Measurements from ENCODE around the gene STX1A. TPM values are rescaled to one million over a fixed set of nuclear protein-coding genes. Genes with fewer than 3 reads are reported as not detected.
A peak's percentile ranks its signal among the peaks of the same experiment; 100 is the strongest.
"Not testable (repeated sequence)": the region's sequence is repeated elsewhere in the genome, so short reads cannot be mapped to it uniquely, and the experiment has no call there.

Gene STX1A
- total RNA-seq, 1 experiment from 2014 or later, result 2.5 TPM

DNA sequence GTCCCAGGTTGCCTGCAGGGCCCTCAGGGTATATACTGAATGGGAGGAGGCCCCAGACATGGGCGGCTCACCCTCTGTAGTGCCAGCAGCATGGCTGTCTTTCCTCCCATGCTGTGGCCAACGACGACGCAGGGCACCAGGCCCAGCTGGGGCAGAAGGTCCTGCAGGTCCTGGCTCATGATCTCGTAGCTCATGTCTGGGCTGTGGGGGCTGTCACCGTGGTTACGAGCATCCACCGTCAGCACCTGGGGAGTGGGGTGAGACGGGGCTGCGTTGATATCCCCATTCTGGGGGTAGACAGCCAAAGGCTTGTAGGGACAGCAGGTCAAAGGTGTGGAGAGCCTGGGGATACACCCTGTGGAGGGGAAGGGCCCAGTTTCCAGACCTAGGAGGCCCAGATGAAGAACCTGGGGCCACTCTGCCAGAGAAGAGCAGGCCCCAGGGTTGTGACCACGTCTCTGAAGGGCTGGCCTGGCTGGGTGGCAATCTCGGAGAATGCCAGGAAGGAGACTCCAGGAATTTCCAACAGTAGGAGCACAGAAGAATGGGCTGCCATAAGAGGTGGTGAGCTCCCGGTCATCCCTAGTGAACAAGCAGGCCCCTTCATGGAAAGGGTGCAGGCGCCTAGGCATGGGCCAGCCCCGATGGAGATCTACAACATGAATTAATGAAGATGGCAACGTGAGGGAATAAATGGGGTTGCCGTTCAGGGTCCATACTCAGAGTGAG, 18.2 kb upstream of the STX1A start:
- DNase-seq (ENCODE audit: low spot score), result no peak
- in situ Hi-C loops (cut with HindIII; ENCODE audit: low sequenced_read_pairs), result no loop called here

DNA sequence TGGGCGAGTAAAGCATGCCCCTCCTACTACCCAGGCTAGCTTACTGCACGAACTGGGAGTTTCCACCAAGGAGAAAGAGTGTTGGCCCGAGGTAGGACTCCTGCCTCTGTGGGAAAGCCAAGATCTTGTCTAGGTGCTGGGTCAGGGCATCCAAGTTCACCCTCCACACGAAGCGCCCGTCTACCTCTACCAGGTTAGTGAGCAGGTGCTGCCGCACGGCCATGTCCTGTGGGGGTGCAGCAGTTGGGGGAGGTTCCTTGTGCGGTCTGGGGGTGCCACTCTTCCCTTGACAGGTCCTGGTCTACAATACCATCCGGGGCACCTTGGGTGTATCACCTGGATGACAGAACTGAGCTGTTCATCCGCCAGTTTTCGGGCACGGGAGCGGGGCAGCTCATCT, 17.4 kb upstream of the STX1A start:
- no peak for DNase-seq (ENCODE audit: low spot score)
- in situ Hi-C loops (cut with HindIII; ENCODE audit: low sequenced_read_pairs), result no loop called here

GRCh38 chr7:73735528-73735905, 16.0 kb upstream of the STX1A start:
- in situ Hi-C loops (cut with HindIII; ENCODE audit: low sequenced_read_pairs), result no loop called here

DNA sequence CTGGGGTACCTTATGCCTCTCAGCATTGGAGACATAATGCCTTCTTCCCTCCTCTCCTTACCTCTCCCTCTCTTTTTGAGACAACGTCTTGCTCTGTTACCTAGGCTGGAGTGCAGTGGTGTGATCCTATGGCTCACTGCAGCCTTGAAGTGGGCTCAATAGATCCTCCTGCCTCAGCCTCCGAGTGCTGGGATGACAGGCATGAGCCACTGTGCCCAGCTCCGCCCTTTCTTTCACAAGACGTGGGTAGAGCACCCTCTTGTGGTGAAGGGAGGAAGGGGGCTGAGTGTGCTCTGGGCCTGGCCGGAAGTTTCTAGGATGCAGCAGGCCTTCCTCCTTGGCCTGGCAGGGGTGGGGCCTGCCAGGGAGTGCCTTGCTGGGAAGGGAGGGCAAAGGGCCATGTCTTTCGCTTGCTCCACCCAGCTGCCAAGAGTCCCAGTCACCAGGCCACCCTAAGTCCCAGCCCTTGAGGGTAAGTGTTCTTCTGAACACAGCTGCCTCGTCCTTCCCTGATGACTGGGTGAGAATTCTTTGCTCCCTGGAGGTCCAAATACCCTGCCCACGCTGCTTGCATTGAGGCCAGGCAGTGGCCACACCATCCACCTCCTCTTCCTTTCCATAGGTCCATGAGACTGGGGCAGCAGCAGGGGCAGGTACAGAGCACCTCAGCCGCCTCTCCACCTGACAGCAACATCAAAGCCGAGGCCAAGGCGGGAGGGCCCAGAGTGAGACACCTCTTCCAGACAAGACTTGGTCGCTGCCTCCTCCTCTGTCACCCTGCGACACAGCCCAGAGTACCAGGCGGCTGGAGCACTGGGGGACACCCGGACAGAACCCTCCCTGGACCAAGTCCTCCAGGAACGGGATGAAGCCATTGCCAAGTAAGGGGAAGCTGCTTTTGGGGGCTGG, 15.4 kb upstream of the STX1A start:
- peak; percentile 64 for DNase-seq (ENCODE audit: low spot score)
- in situ Hi-C loops (cut with HindIII; ENCODE audit: low sequenced_read_pairs), result no loop called here

More at GRCh38 chr7:73735528-73735905, 16.0 kb upstream of the STX1A start:
- DNase-seq (ENCODE audit: low spot score), result no peak

DNA sequence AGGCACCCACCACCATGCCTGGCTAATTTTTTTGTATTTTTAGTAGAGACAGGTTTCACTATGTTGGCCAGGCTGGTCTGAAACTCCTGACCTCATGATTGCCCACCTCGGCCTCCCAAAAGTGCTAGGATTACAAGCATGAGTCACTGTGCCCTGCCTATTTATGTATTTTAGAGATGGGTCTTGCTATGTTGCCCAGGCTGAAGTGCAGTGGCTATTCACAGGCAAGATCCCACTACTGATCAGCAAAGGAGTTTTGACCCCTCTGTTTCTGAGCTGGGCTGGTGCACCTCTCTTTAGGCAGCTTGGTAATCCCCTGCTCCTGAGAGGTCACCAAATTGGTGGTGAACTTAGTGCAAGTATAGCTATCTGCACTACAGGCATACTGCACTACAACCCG, 12.9 kb upstream of the STX1A start:
- DNase-seq (ENCODE audit: low spot score), result no peak
- in situ Hi-C loops (cut with HindIII; ENCODE audit: low sequenced_read_pairs), result no loop called here

- DNase-seq (ENCODE audit: low spot score), result no peak
- in situ Hi-C loops (cut with HindIII; ENCODE audit: low sequenced_read_pairs), result no loop called here
Observed at GRCh38 chr7:73730485-73730884, 11.0 kb upstream of the STX1A start.

DNA sequence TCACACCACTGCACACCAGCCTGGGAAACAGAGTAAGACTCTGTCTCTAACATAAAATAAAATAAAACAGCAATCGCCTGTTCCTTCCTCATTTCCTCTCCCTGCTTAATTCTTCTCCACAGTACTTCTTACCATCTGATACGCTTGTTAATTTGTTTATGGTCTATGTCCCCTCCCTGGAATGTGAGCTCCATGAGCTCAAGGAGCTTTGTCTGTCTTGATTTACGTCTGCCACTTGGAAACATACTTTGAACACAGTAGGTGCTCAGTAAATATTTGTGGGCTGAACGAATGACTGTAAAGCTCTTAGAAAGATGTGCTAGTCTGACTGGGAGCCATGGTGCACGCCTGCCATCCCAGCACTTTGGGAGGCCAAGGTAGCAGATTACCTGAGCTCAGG, 9.1 kb upstream of the STX1A start:
- no peak for DNase-seq (ENCODE audit: low spot score)
- in situ Hi-C loops (cut with HindIII; ENCODE audit: low sequenced_read_pairs), result no loop called here

DNA sequence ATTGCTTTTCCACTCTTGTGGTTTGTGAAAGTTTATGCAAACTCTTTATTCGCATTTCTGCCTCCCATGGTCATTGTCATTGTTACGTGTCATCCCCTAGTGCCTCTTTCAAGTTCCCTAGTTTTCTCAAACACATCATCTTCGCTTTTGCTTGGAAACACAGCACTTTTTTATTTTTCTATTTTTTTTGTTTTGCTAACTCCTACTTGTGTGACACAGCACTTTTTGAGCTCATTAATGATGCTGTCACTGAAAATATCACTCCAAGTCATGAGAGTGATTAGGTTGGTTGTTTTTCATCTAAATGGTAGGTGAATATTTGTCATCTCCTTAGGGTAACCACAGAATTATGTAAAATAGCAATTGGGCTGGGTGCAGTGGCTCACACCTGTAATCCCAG, 8.5 kb upstream of the STX1A start:
- no peak for DNase-seq (ENCODE audit: low spot score)

GRCh38 chr7:73726083-73726466, 6.6 kb upstream of the STX1A start:
- in situ Hi-C loops (cut with HindIII; ENCODE audit: low sequenced_read_pairs), result no loop called here
- DNase-seq (ENCODE audit: low spot score), result no peak

More for the DNA sequence above, 8.5 kb upstream of the STX1A start:
- in situ Hi-C loops (cut with HindIII; ENCODE audit: low sequenced_read_pairs), result no loop called here

DNA sequence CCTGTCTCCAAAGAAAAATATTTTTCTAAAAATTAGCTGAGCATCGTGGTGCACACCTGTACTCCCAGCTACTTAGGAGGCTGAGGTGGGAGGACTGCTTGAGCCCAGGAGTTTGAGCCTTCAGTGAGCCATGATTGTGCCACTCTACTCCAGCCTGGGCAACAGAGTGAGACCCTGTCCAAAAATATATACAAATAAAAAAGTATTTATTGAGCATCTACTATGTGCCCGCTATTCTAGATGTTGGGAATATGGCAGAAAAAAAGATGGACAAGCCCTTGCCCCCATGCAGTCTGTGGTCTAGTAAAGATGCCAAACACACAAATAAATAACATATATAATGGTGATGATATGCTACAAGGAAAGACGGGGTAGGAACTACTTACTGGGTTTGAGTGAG, 4.3 kb upstream of the STX1A start:
- DNase-seq (ENCODE audit: low spot score), result no peak
- in situ Hi-C loops (cut with HindIII; ENCODE audit: low sequenced_read_pairs), result no loop called here

GRCh38 chr7:73722785-73723184, 3.3 kb upstream of the STX1A start:
- in situ Hi-C loops (cut with HindIII; ENCODE audit: low sequenced_read_pairs), result no loop called here
- no peak for DNase-seq (ENCODE audit: low spot score)

GRCh38 chr7:73722182-73722581, 2.7 kb upstream of the STX1A start:
- in situ Hi-C loops (cut with HindIII; ENCODE audit: low sequenced_read_pairs), result not testable (repeated sequence)

DNA sequence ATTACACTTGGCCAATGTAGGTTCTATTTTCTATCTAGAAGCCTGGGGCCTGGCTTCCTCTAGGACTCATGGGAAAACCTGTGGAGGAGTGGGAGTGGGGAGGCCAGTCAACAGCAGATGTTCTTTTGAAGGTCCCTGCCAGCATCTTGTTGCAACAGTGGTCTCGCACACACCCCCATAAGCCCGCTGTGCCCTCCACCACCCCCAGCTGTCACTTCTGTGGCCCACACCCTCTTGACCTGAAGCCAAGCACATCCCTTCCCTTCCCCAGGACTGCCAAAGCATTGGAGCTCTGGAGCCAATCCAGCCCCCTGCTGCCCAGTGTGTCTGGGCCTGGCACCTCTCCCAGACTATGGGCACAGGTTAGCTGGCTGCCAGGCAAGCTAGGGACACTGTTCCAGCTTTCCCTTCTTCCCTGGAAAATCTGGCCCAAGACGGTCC, 1.9 kb upstream of the STX1A start:
- in situ Hi-C loops (cut with HindIII; ENCODE audit: low sequenced_read_pairs), result no loop called here
- peak; percentile 97 for DNase-seq (ENCODE audit: low spot score)

More at GRCh38 chr7:73722182-73722581, 2.7 kb upstream of the STX1A start:
- not testable (repeated sequence) for DNase-seq (ENCODE audit: low spot score)

DNA sequence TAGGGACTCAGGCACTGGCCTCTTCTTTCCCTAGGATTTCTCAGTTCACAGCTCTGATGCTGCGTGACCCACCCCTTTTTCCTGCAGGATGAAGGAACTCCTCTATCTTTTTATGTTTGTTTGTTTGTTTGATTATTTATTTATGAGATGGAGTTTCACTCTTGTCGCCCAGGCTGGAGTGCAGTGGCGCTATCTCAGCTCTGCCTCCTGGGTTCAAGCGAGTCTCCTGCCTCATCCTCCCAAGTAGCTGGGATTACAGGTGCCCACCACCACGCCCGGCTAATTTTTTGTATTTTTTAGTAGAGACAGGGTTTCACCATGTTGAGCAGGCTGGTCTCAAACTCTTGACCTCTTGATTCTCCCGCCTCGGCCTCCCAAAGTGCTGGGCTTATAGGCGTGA, 974 bp upstream of the STX1A start:
- DNase-seq (ENCODE audit: low spot score); in situ Hi-C loops (cut with HindIII; ENCODE audit: low sequenced_read_pairs): not testable (repeated sequence)

DNA sequence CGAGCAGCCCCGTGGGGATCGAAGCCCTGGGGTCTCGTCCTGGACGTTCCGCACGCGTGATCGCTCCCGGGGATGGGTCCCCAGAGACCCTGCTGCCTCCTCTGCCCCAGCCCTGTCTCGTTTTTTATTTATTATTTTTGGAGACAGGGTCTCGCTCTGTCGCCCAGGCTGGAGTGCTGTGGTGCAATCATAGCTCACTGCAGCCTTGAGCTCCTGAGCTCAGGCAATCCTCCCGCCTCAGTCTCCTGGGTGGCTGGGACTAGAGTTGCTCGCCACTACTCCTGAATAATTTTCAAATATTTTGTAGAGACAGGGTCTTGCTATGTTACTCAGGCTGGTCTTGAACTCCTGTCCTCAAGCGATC, 319 bp upstream of the STX1A start:
- in situ Hi-C loops (cut with HindIII; ENCODE audit: low sequenced_read_pairs), result no loop called here
- DNase-seq (ENCODE audit: low spot score), result no peak

DNA sequence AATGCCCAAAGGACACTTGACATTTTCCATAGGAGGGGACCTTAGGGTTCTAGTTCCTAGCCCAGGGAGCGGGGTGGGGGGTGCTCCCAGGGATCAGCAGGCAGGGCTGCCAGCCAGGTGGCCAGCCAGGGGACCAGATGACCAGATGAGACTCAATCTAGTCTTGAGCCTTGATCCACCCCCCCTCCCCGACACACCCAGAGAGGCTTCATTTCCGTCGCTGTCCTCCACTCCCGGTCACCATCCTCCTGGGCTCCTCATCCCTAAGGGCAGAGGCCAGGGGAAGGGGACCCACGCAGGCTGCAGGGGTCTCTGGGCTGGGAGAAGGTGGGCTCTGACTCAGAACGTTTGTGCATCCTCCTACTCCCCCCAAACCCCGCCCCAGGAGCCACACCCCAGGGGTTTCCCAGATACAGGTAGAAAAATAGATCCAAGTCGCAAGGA, 1.0 kb downstream of the STX1A start:
- DNase-seq (ENCODE audit: low spot score), result no peak
- in situ Hi-C loops (cut with HindIII; ENCODE audit: low sequenced_read_pairs), result no loop called here

DNA sequence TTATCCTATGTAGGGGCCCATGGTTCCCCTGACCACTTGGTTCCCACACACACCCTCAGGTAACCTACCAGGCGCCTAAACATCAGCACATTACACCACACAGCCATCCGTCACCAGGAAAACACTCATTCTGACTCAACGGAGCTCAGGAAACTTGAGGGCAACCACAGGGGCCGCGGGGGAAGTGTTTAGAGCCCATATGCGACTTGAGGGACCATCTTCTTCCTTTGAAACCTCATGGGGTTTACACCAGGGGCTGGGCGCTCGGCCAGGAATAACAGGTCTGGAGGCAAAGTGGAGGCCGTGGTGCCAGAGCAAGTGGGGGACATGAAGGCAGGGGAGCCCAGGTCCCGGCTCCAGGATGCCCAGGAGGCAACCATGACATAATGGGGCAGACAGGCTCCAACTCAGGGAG, 1.5 kb downstream of the STX1A start:
- in situ Hi-C loops (cut with HindIII; ENCODE audit: low sequenced_read_pairs), result no loop called here
- no peak for DNase-seq (ENCODE audit: low spot score)

- in situ Hi-C loops (cut with HindIII; ENCODE audit: low sequenced_read_pairs), result no loop called here
Observed at GRCh38 chr7:73717025-73717807, 2.3 kb downstream of the STX1A start.

GRCh38 chr7:73716318-73716890, 3.1 kb downstream of the STX1A start:
- DNase-seq (ENCODE audit: low spot score), result no peak

More at GRCh38 chr7:73717025-73717807, 2.3 kb downstream of the STX1A start:
- DNase-seq (ENCODE audit: low spot score), result no peak

More at GRCh38 chr7:73716318-73716890, 3.1 kb downstream of the STX1A start:
- in situ Hi-C loops (cut with HindIII; ENCODE audit: low sequenced_read_pairs), result no loop called here
